GM20000 (cell line): Measurements from ENCODE around the gene ATE1.

Source experiments
- DNase-seq: peaks from one replicate; pipeline ENCODE4 v3.0.0; 2012; ENCODE audit warnings: low spot score
- TF ChIP-seq, protein P1 (sequence below): IDR thresholded peaks from 2 replicates; pipeline ENCODE4 v1.5.1; 2012; ENCODE audit warnings: mild to moderate bottlenecking, control low read depth; ENCODE audit errors: extremely low read depth, missing control alignments

The ATE1 gene

DNA sequence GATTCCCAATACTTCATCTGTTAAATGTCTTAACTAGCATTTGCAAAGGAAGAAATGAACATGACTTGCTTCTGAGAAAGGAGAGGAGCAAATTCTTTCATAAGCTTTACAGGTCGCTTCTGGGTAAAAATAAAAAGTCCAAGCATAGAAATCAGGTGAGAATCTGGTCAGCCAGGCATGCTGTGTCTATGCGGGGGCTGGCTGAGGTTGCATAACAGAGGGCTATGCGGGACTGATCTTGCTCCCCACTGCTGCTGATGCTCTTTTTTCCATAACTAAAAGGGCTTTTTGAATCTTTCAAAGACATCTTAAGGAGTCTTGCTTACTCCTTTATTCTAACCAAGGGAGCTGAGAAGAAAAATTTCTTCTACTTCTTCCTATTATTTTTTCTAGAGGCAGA is 236.9 kb downstream of the ATE1 start:
- DNase-seq: no peak
- TF ChIP-seq, protein P1, sequence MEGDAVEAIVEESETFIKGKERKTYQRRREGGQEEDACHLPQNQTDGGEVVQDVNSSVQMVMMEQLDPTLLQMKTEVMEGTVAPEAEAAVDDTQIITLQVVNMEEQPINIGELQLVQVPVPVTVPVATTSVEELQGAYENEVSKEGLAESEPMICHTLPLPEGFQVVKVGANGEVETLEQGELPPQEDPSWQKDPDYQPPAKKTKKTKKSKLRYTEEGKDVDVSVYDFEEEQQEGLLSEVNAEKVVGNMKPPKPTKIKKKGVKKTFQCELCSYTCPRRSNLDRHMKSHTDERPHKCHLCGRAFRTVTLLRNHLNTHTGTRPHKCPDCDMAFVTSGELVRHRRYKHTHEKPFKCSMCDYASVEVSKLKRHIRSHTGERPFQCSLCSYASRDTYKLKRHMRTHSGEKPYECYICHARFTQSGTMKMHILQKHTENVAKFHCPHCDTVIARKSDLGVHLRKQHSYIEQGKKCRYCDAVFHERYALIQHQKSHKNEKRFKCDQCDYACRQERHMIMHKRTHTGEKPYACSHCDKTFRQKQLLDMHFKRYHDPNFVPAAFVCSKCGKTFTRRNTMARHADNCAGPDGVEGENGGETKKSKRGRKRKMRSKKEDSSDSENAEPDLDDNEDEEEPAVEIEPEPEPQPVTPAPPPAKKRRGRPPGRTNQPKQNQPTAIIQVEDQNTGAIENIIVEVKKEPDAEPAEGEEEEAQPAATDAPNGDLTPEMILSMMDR: no peak
